Measurements from ENCODE around the gene PPP4R3C. TPM values are rescaled to one million over a fixed set of nuclear protein-coding genes. Genes with fewer than 3 reads are reported as not detected.
"Not testable (repeated sequence)": the region's sequence is repeated elsewhere in the genome, so short reads cannot be mapped to it uniquely, and the experiment has no call there.

Gene PPP4R3C
- not detected for total RNA-seq

- intact Hi-C loops (cut with micrococcal nuclease) = no loop called here
- Mint-ChIP-seq H3K27me3 (ENCODE audit: low read depth) (no peaks in the 10 kb centered on the region), H3K9me3 (no peaks in the 10 kb centered on the region), H3K4me1 (ENCODE audit: low read depth) (no peaks in the 10 kb centered on the region), H3K4me3 (no peak within 1 kb of the TSS), H3K27ac (no peak within 1 kb of the TSS), H3K36me3 (ENCODE audit: low read depth) (no peaks in the 10 kb centered on the region)
- CTCF ChIA-PET = no interaction called here
- no peak for DNase-seq
These were observed at the start of gene PPP4R3C for GRCh38 chrX:27463187-27463586. PPP4R3C (minus strand) TSS chrX:27463341; CDS start chrX:27463296, 45 bp downstream.

DNA sequence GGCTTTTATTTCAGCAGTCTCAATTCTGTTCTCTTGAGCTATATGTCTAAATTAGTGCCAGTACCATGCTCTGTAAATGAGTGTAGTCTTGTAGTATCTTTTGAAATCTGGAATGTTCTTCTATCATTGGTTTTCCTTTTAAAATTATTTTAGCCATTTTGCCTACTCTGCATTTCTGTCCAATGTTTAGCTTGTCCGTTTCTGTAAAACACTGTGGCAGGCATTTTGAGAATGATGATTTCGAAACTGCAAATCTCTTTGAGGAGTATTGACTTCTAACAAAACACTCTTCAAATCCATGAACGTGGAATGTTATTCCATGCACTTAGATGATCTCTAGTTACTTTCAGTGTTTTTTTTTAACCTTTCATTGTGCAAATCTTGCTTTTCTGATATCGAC, 28.3 kb upstream of the PPP4R3C start:
- CTCF ChIA-PET = no interaction called here
- DNase-seq = no peak
- intact Hi-C loops (cut with micrococcal nuclease) = no loop called here
- Mint-ChIP-seq H3K4me3 (no peak overlapping the region), H3K36me3 (ENCODE audit: low read depth) (no peaks in the 10 kb centered on the region), H3K27ac (no peak overlapping the region), H3K27me3 (ENCODE audit: low read depth) (no peaks in the 10 kb centered on the region), H3K9me3 (no peaks in the 10 kb centered on the region), H3K4me1 (ENCODE audit: low read depth) (no peaks in the 10 kb centered on the region)

DNA sequence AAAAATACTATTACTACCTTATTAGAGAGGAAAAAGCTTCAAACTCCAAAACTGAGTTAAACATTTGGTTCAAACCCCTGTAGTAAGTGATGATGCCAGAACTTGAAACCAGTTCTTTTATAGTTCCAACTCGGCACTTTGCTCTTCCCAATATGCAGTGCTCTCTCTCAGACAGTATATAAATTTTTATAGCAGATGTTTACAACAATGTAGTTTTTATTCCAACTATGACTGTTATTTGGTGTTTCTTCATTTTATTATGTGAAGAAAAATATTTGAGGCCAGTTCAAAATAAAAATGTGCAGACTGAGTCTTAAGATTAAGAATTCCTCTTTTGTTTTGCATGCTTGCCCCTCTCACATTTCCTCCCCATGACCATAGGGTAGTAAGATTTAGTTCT, 2.9 kb upstream of the PPP4R3C start:
- intact Hi-C loops (cut with micrococcal nuclease) = no loop called here
- Mint-ChIP-seq H3K9me3 (no peaks in the 10 kb centered on the region), H3K27me3 (ENCODE audit: low read depth) (no peaks in the 10 kb centered on the region), H3K36me3 (ENCODE audit: low read depth) (no peaks in the 10 kb centered on the region), H3K4me1 (ENCODE audit: low read depth) (no peaks in the 10 kb centered on the region), H3K4me3 (no peak overlapping the region), H3K27ac (no peak overlapping the region)
- CTCF ChIA-PET = no interaction called here
- DNase-seq = no peak

DNA sequence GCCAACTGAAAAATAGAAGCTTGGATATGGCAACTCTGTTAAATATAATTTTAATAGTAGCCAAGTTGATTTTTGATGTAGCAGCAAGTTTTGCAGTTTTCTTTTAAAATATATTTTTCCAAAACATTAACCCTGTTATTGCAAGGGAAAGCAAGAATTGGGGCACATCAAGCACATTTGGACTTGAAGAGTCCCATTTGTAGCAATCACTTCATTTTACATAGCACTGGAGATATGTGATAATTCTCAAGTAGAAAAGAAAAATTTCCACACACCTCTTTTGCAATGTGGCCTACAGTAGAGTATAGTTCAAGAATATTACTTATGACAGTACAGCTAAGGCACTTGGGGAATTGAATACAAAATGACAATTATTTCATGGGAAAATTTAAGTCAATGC, 1.9 kb upstream of the PPP4R3C start:
- H3K4me3 Mint-ChIP-seq = no peak overlapping the region
- CTCF ChIA-PET = no interaction called here
- no peak overlapping the region for H3K27ac Mint-ChIP-seq
- no peaks in the 10 kb centered on the region for H3K9me3 Mint-ChIP-seq
- H3K4me1 Mint-ChIP-seq (ENCODE audit: low read depth) = no peaks in the 10 kb centered on the region
- DNase-seq = no peak
- intact Hi-C loops (cut with micrococcal nuclease) = no loop called here
- H3K36me3 Mint-ChIP-seq (ENCODE audit: low read depth) = no peaks in the 10 kb centered on the region
- H3K27me3 Mint-ChIP-seq (ENCODE audit: low read depth) = no peaks in the 10 kb centered on the region

- H3K36me3 Mint-ChIP-seq (ENCODE audit: low read depth); intact Hi-C loops (cut with micrococcal nuclease); H3K4me3 Mint-ChIP-seq; CTCF ChIA-PET; DNase-seq; H3K27ac Mint-ChIP-seq; H3K27me3 Mint-ChIP-seq (ENCODE audit: low read depth); H3K9me3 Mint-ChIP-seq; H3K4me1 Mint-ChIP-seq (ENCODE audit: low read depth): not testable (repeated sequence)
These were observed 4.0 kb downstream of the PPP4R3C start for GRCh38 chrX:27459129-27459528.

DNA sequence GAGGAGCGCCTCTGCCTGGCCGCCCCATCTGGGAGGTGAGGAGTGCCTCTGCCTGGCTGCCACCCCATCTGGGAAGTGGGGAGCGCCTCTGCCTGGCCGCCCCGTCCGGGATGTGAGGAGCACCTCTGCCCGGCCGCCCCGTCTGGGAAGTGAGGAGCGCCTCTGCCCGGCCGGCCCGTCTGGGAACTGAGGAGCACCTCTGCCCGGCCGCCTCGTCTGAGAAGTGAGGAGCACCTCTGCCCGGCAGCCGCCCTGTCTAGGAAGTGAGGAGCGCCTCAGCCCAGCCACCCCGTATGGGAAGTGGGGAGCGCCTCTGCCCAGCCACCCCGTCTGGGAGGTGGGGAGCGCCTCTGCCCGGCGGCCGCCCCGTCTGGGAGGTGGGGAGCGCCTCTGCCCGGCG, 4.6 kb downstream of the PPP4R3C start:
- H3K27ac Mint-ChIP-seq; CTCF ChIA-PET; DNase-seq; H3K4me3 Mint-ChIP-seq; H3K4me1 Mint-ChIP-seq (ENCODE audit: low read depth); H3K9me3 Mint-ChIP-seq; intact Hi-C loops (cut with micrococcal nuclease); H3K36me3 Mint-ChIP-seq (ENCODE audit: low read depth); H3K27me3 Mint-ChIP-seq (ENCODE audit: low read depth): not testable (repeated sequence)

GRCh38 chrX:27451324-27451723, 11.8 kb downstream of the PPP4R3C start:
- H3K4me1 Mint-ChIP-seq (ENCODE audit: low read depth) = no peaks in the 10 kb centered on the region
- no peaks in the 10 kb centered on the region for H3K27me3 Mint-ChIP-seq (ENCODE audit: low read depth)
- H3K36me3 Mint-ChIP-seq (ENCODE audit: low read depth) = no peaks in the 10 kb centered on the region
- no peak overlapping the region for H3K4me3 Mint-ChIP-seq
- CTCF ChIA-PET = no interaction called here
- no peak for DNase-seq
- H3K27ac Mint-ChIP-seq = no peak overlapping the region
- intact Hi-C loops (cut with micrococcal nuclease) = no loop called here
- H3K9me3 Mint-ChIP-seq = no peaks in the 10 kb centered on the region

- Mint-ChIP-seq H3K4me1 (ENCODE audit: low read depth) (no peaks in the 10 kb centered on the region), H3K27ac (no peak overlapping the region), H3K9me3 (no peaks in the 10 kb centered on the region), H3K36me3 (ENCODE audit: low read depth) (no peaks in the 10 kb centered on the region), H3K27me3 (ENCODE audit: low read depth) (no peaks in the 10 kb centered on the region), H3K4me3 (no peak overlapping the region)
- CTCF ChIA-PET = no interaction called here
- intact Hi-C loops (cut with micrococcal nuclease) = no loop called here
- DNase-seq = no peak
These were observed 16.7 kb downstream of the PPP4R3C start for GRCh38 chrX:27446423-27446822.

DNA sequence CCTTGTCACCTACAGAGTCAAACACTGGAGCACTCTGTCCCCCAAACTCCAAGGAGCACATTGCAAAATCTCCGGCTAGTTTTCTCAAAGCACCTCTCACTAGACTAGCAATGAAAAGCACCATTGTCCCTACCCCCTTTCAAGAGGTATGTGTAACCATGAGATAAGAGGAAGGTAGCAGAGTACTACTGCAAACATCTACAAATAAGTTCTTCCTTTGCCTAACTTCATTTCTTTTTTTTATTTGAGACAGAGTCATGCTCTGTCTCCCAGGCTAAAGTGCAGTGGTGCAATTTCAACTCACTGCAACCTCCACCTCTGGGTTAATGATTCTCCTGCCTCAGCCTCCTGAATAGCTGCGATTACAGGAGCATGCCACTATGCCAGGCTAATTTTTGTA, 17.7 kb downstream of the PPP4R3C start:
- Mint-ChIP-seq H3K27me3 (ENCODE audit: low read depth) (no peaks in the 10 kb centered on the region), H3K9me3 (no peaks in the 10 kb centered on the region), H3K4me3 (no peak overlapping the region), H3K36me3 (ENCODE audit: low read depth) (no peaks in the 10 kb centered on the region), H3K4me1 (ENCODE audit: low read depth) (no peaks in the 10 kb centered on the region), H3K27ac (no peak overlapping the region)
- no peak for DNase-seq
- intact Hi-C loops (cut with micrococcal nuclease) = no loop called here
- CTCF ChIA-PET = no interaction called here

GRCh38 chrX:27444093-27444908, 18.8 kb downstream of the PPP4R3C start:
- H3K27me3 Mint-ChIP-seq (ENCODE audit: low read depth) = no peaks in the 10 kb centered on the region
- no peak for DNase-seq
- no peak overlapping the region for H3K27ac Mint-ChIP-seq
- H3K4me3 Mint-ChIP-seq = no peak overlapping the region
- H3K4me1 Mint-ChIP-seq (ENCODE audit: low read depth) = no peaks in the 10 kb centered on the region
- H3K9me3 Mint-ChIP-seq = no peaks in the 10 kb centered on the region
- intact Hi-C loops (cut with micrococcal nuclease) = no loop called here
- no peaks in the 10 kb centered on the region for H3K36me3 Mint-ChIP-seq (ENCODE audit: low read depth)
- CTCF ChIA-PET = no interaction called here

DNA sequence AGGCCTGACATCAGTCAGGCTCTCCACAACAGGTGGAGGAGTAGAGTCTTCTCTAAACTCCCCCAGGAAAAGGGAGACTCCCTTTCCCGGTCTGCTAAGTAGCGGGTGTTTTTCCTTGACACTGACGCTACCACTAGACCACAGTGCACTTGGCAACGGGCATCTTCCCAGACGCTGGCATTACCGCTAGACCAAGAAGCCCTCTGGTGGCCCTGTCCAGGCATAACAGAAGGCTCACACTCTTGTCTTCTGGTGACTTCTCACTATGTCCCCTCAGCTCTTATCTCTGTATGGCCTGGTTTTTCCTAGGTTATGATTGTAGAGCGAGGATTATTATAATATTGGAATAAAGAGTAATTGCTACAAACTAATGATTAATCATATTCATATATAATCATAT, 20.7 kb downstream of the PPP4R3C start:
- intact Hi-C loops (cut with micrococcal nuclease); H3K27me3 Mint-ChIP-seq (ENCODE audit: low read depth); H3K4me1 Mint-ChIP-seq (ENCODE audit: low read depth); H3K9me3 Mint-ChIP-seq; H3K27ac Mint-ChIP-seq; DNase-seq; H3K36me3 Mint-ChIP-seq (ENCODE audit: low read depth); H3K4me3 Mint-ChIP-seq; CTCF ChIA-PET: not testable (repeated sequence)

GRCh38 chrX:27439771-27440170, 23.4 kb downstream of the PPP4R3C start:
- intact Hi-C loops (cut with micrococcal nuclease) = no loop called here
- Mint-ChIP-seq H3K36me3 (ENCODE audit: low read depth) (no peaks in the 10 kb centered on the region), H3K27ac (no peak overlapping the region), H3K9me3 (no peaks in the 10 kb centered on the region), H3K4me1 (ENCODE audit: low read depth) (no peaks in the 10 kb centered on the region), H3K27me3 (ENCODE audit: low read depth) (no peaks in the 10 kb centered on the region), H3K4me3 (no peak overlapping the region)
- DNase-seq = no peak
- CTCF ChIA-PET = no interaction called here

- Mint-ChIP-seq H3K9me3 (no peaks in the 10 kb centered on the region), H3K27ac (no peak overlapping the region), H3K4me1 (ENCODE audit: low read depth) (no peaks in the 10 kb centered on the region), H3K36me3 (ENCODE audit: low read depth) (no peaks in the 10 kb centered on the region), H3K4me3 (no peak overlapping the region), H3K27me3 (ENCODE audit: low read depth) (no peaks in the 10 kb centered on the region)
- no peak for DNase-seq
- intact Hi-C loops (cut with micrococcal nuclease) = no loop called here
- CTCF ChIA-PET = no interaction called here
These were observed 24.2 kb downstream of the PPP4R3C start for GRCh38 chrX:27438937-27439336.

All from activated naive CD4-positive, alpha-beta T cell treated with anti-CD3 and anti-CD28 coated beads for 36 hours (primary cell).